Natural killer cell treated with Interleukin-12 subunit alpha and Interleukin-12 subunit beta and Interleukin-15 and Interleukin-18, amount 100 ng/mL, for 72 hours (primary cell): ENCODE results near the gene UBQLNL. TPM values are rescaled to one million over a fixed set of nuclear protein-coding genes. Genes with fewer than 3 reads are reported as not detected.
A peak's percentile ranks its signal among the peaks of the same experiment; 100 is the strongest.

Source experiments
- ATAC-seq, 2 donors: fragments of 150-1000 bp; cut with Tn5 transposase in 1 of 2; sonication (Bioruptor Pico), chemical (Tn5 transposase) in 1 of 2; 2 replicates each; pipeline ENCODE4 v1.10.0; 2021
- DNase-seq: peaks from one replicate; pipeline ENCODE4 v3.0.0; 2022; ENCODE audit warnings: low spot score
- H3K27ac Mint-ChIP-seq, 2 donors: 1 replicate in 1 of 2; 2 replicates in 1 of 2; pipeline ENCODE4 v1.8.0; 2022; ENCODE audit warnings: mixed read lengths in 2 of 2, mild to moderate bottlenecking in 1 of 2, moderate library complexity in 1 of 2
- H3K27me3 Mint-ChIP-seq, 2 donors: 1 replicate in 1 of 2; 2 replicates in 1 of 2; pipeline ENCODE4 v1.8.0; 2022; ENCODE audit warnings: mixed read lengths in 2 of 2
- H3K36me3 Mint-ChIP-seq: one replicate; pipeline ENCODE4 v1.8.0; 2022; ENCODE audit warnings: mixed read lengths
- H3K4me1 Mint-ChIP-seq, 2 donors: 1 replicate in 1 of 2; 2 replicates in 1 of 2; pipeline ENCODE4 v1.8.0; 2022; ENCODE audit warnings: low read depth in 2 of 2, mixed read lengths in 2 of 2, mild to moderate bottlenecking in 1 of 2
- H3K4me3 Mint-ChIP-seq: one replicate; pipeline ENCODE4 v1.8.0; 2022; ENCODE audit warnings: mixed read lengths
- H3K9me3 Mint-ChIP-seq: 2 replicates; pipeline ENCODE4 v1.8.0; 2022; ENCODE audit warnings: mixed read lengths
- total RNA-seq, 2 donors: library from RNA; stranded (reverse); gene quantifications; one replicate each; pipeline ENCODE4 v1.2.3, GENCODE V29; 2022

UBQLNL gene
- total RNA-seq, 2 donors from 2014 or later, result 0.17 TPM; not detected in 1

DNA sequence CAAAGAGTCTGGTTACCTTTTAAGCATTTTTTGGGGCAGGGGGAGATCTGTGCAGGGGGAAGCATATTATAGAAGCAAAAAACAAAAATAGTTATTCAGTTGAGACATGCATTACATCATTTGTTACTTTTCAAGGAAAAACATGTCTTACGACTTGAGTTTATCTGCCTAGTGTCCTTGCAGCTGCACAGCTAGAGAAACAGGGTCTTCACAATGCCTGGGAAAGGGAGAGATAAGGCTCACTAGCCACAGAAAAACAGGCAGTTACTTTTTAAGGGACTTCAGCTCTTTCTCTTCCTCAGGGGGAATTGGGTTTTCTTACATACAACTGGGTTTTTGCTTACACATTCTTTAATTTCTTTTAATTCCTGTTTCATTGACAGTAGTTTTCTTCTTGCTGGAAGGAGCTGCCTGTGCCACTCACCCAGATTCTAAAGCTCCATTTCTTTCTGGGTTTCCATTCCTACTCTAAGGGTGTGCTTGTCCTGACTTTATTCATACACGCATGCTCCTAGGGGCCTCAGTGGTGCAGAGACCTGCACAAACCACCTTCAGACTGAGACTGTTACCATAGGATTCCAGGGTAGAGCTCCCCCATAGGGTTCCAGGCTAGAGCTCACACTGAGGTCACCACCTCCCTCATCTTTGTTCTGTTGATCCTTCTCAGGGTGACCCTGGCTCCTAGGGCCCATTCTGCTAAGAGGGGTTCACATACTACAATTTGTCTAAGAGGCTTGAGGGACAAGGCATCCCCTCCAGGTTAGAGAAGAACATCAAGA is 14.7 kb upstream of the UBQLNL start:
- no peaks in the 10 kb centered on the region for H3K36me3 Mint-ChIP-seq
- DNase-seq (no peak), ATAC-seq (peak in 1 of 2 donors; percentile 37)
- no peaks in the 10 kb centered on the region for H3K4me1 Mint-ChIP-seq
- H3K9me3 Mint-ChIP-seq, result no peaks in the 10 kb centered on the region
- H3K4me3 Mint-ChIP-seq, result no peak overlapping the region
- no peak overlapping the region for H3K27ac Mint-ChIP-seq
- H3K27me3 Mint-ChIP-seq, result peaks cover 5 to 9% of the 10 kb centered on the region in 2 donors

DNA sequence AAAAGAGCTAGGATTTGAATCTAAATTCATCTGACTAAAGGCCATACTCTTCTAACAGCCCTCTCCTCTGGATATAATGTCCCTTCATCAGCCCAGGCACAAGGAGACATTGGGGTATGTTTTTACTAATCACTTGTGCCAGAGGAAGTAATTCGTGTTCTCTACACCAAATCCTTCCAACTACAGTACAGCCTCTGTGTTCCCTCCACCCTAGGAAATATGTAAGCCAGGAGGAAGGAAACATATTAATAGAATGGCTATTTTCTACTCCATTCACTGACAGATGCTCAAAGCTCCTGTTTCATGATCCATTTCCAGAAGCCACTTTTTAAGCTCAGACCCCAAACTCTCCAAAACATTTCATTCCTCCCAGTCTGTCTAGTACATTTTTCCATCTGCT is 12.0 kb upstream of the UBQLNL start:
- DNase-seq, result no peak
- H3K27ac Mint-ChIP-seq, result no peak overlapping the region
- H3K36me3 Mint-ChIP-seq, result no peaks in the 10 kb centered on the region
- H3K27me3 Mint-ChIP-seq, result peaks cover 5 to 18% of the 10 kb centered on the region in 2 donors
- H3K4me3 Mint-ChIP-seq, result no peak overlapping the region
- no peaks in the 10 kb centered on the region for H3K4me1 Mint-ChIP-seq
- no peak for ATAC-seq
- H3K9me3 Mint-ChIP-seq, result no peaks in the 10 kb centered on the region

DNA sequence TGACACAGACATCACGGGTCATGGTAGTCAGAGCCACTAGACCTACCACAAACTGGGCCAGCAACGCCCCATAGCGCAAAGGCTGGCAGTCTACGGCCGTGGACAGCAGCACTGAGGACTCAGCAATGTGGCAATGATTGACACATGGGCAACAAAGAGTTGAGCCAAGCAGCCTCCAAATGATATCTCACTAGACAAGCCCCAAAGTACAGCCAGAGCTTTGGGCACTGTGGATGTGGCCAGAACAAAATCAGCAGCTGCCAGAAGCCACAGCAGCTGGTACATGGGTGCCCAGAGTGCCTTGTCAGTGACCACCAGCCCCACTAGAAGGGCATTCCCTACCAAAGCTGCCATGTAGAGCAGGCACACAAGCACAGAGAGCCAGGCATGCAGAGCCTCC is 11.2 kb upstream of the UBQLNL start:
- Mint-ChIP-seq H3K36me3 (no peaks in the 10 kb centered on the region), H3K4me3 (no peak overlapping the region), H3K27me3 (peaks cover 5 to 18% of the 10 kb centered on the region in 2 donors), H3K9me3 (no peaks in the 10 kb centered on the region), H3K4me1 (no peaks in the 10 kb centered on the region), H3K27ac (no peak overlapping the region)
- ATAC-seq, result peak; percentile 13 to 49
- no peak for DNase-seq

DNA sequence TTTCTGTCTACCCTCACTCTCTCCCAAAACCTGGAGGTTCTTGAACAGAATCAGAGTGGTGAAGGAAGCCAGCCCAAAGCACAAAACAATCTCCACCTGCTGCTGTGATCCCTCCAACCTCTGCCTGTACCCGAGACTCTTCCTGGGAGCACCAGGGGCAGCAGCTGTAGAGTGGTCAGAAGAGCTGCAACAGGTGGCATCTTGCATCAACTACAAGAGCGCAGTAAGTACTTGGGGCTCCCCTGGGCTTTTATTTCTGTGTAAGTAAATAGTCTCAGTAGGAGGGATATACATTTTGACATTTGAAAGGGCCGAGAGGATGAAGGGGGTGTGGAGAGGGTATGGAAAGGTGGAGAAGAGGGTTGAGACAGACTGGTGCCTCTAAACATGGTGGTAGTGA is 8.3 kb upstream of the UBQLNL start:
- H3K9me3 Mint-ChIP-seq, result no peaks in the 10 kb centered on the region
- DNase-seq, result no peak
- H3K27me3 Mint-ChIP-seq, result peaks cover 5 to 9% of the 10 kb centered on the region in 2 donors
- H3K36me3 Mint-ChIP-seq, result no peaks in the 10 kb centered on the region
- H3K4me1 Mint-ChIP-seq, result no peaks in the 10 kb centered on the region
- H3K4me3 Mint-ChIP-seq, result no peak overlapping the region
- no peak for ATAC-seq
- no peak overlapping the region for H3K27ac Mint-ChIP-seq

DNA sequence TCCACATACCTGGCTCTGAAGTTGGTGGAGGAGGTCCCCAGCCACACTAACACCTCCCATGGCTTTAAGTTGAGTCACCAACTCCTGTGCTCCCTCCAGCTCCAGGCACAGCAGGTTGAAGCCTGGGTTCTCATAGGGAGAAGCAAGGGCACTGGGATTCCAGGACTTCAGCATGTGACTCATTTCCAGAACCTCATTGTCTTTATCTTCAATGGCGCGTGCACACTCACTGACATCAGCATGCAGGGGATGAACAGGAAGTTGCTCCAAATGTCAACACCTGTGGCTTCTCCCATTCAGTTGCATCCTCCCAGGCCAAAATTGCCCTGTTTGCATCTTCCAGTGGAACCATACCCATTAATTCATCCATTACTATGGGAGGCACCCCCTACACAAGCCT is 5.8 kb upstream of the UBQLNL start:
- DNase-seq (no peak), ATAC-seq (no peak)
- H3K4me1 Mint-ChIP-seq, result no peaks in the 10 kb centered on the region
- no peaks in the 10 kb centered on the region for H3K36me3 Mint-ChIP-seq
- H3K27me3 Mint-ChIP-seq, result peaks cover 0 to 9% of the 10 kb centered on the region in 2 donors
- H3K9me3 Mint-ChIP-seq, result no peaks in the 10 kb centered on the region
- H3K4me3 Mint-ChIP-seq, result no peak overlapping the region
- no peak overlapping the region for H3K27ac Mint-ChIP-seq

DNA sequence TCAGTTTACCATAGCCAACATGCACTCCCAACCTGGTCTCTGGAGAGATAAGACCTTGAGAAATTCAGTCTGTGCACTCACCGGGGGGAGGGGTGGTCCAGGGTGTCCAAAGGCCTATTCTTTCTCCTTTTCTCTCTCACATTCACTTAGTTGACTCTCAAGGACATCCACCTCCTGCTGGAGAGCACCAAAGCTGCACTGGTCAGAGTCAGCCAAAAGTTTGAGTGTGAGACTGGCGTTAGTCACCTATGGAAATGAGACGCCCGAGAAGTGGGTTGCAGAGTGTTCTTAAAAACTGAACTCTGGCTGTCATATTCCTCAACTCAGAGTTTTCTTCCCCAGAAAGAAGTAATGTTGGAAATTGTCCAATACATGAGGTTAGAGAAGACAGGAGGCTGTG is 5.0 kb upstream of the UBQLNL start:
- Mint-ChIP-seq H3K9me3 (no peaks in the 10 kb centered on the region), H3K4me3 (no peak overlapping the region), H3K27ac (no peak overlapping the region), H3K4me1 (no peaks in the 10 kb centered on the region), H3K27me3 (peaks cover 0 to 9% of the 10 kb centered on the region in 2 donors), H3K36me3 (no peaks in the 10 kb centered on the region)
- DNase-seq (no peak), ATAC-seq (no peak)

DNA sequence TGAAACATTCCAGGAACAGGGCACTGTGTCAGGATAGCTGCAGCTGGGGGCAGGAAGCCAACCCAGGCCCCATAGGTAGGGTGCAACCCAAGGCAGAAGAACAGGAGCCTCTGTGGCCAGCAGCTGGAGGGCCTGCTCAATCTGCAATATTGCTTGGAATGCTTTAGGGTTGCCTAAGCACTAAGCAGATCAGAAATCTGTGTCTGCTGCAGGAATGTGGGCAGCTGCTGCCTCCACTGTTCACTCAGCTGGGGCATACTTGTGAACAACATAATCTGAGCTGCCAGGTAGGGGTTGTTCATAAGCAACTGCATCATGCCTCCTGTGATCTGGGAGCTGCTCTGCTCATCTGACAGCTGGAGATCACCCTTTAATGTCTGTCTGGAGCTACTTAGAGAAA is 1.7 kb downstream of the UBQLNL start:
- no peaks in the 10 kb centered on the region for H3K9me3 Mint-ChIP-seq
- no peak overlapping the region for H3K4me3 Mint-ChIP-seq
- H3K4me1 Mint-ChIP-seq, result no peaks in the 10 kb centered on the region
- DNase-seq (no peak), ATAC-seq (no peak)
- H3K27ac Mint-ChIP-seq, result no peak overlapping the region
- no peaks in the 10 kb centered on the region for H3K36me3 Mint-ChIP-seq
- peaks cover 11 to 20% of the 10 kb centered on the region in 2 donors for H3K27me3 Mint-ChIP-seq

DNA sequence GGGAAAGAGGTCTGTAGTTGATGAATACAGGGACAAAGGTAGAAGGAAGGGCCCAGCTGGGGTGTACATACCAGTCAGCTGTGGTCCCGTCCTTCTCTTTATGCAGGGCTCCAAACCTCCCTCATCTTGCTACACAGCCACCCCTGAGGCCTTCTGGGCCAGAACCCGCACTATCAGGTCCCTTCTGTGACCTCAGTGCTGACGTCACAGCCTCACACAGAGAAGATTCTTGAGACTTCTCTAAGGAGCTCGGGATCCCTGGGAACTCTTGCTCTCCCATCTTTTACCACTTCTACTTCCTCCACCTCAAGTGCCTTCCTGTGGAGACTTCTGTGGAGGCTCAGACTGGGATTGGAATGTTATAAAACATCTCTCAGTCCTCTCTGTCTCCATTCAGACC is 6.7 kb downstream of the UBQLNL start, which contains the start of gene UBQLN3:
Gene UBQLN3, minus strand, starts transcription at position 155 of the 400 bp plus-strand sequence. CDS start 399 bp downstream, outside the sequence.
- H3K36me3 Mint-ChIP-seq, result no peaks in the 10 kb centered on the region
- DNase-seq (no peak), ATAC-seq (no peak)
- H3K4me1 Mint-ChIP-seq, result no peaks in the 10 kb centered on the region
- no peak within 1 kb of the TSS for H3K4me3 Mint-ChIP-seq
- H3K27me3 Mint-ChIP-seq, result peaks cover 9 to 28% of the 10 kb centered on the region in 2 donors
- no peaks in the 10 kb centered on the region for H3K9me3 Mint-ChIP-seq
- H3K27ac Mint-ChIP-seq, result no peak within 1 kb of the TSS

DNA sequence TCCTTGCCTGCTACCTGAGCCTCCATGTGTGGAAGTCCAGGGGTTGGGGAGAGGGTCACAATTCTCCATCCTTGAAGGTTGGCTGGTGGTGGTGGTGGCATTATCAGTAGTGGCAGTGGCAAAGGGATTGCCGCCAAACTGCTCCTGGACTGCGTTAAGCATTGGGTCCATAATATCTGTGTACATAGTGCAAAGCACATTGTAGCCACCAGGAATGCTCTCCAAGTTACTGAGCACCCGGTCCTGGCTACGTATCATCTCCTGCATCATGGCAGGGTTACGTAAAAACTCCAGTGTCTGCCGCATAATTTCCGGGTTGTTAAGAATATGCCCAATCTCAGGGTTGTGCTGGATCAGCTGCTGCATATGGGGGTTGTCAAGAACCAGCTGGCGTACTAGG is 7.9 kb downstream of the UBQLNL start:
- ATAC-seq (no peak), DNase-seq (no peak)
- Mint-ChIP-seq H3K27me3 (peaks cover 9 to 28% of the 10 kb centered on the region in 2 donors), H3K36me3 (no peaks in the 10 kb centered on the region), H3K4me3 (no peak overlapping the region), H3K9me3 (no peaks in the 10 kb centered on the region), H3K27ac (no peak overlapping the region), H3K4me1 (no peaks in the 10 kb centered on the region)

DNA sequence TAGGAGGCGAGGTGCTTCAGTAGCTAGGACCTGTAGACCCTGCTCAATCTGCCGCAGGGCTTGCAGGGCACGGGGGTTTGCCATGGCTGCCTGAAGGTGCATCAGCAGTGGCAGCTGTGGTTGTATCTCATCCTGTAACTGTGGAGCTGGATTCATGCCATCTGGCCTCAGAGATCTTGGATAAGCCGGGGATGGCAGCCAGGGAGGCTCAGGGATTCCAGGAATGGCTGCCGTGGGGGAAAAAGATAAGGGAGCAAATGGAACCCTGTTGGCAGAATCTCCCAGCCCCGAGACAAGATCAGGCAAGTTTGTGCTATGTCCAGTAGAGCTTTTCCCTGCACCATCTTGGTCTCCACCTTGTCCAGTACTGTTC is 8.6 kb downstream of the UBQLNL start:
- Mint-ChIP-seq H3K36me3 (no peaks in the 10 kb centered on the region), H3K9me3 (no peaks in the 10 kb centered on the region), H3K27me3 (peaks cover 9 to 23% of the 10 kb centered on the region in 2 donors), H3K27ac (no peak overlapping the region), H3K4me3 (no peak overlapping the region), H3K4me1 (no peaks in the 10 kb centered on the region)
- ATAC-seq (no peak), DNase-seq (no peak)

DNA sequence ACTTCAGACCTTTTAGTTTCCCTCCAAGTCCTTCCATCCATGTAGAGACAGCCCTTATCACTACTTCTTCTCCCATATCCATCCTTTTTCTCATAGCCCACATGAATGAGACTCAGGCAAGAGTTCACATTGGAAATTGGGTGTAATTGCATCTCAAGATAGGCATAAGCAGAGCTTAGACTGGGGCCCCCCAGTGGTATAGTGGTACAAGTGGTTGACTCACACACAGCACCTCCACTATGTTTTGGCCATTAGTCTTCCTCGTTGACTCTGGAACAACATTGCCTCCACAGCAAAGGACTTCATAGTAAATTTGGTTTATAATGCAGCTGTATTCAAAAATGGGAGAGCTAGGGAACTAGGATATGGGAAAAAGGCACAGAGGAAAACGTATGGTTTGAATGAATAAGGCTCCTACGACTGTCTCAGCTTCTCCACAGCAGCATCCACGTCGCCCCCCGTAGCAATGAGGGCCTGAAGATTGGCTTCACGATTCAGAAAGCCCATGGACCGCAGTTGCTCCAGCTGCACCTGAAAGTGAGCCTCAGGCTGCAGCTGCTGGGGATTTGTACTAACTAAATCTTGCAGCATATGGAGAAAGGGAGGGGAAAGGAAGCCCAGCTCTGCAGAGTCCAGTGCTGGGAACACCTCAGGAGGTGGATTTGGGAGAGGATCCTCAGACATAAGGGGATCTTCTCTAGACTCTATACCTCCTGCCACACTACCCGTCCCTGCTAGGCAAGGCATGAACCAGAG is 9.1 kb downstream of the UBQLNL start:
- H3K27me3 Mint-ChIP-seq, result peaks cover 12 to 26% of the 10 kb centered on the region in 2 donors
- ATAC-seq, result no peak
- no peak overlapping the region for H3K27ac Mint-ChIP-seq

DNA sequence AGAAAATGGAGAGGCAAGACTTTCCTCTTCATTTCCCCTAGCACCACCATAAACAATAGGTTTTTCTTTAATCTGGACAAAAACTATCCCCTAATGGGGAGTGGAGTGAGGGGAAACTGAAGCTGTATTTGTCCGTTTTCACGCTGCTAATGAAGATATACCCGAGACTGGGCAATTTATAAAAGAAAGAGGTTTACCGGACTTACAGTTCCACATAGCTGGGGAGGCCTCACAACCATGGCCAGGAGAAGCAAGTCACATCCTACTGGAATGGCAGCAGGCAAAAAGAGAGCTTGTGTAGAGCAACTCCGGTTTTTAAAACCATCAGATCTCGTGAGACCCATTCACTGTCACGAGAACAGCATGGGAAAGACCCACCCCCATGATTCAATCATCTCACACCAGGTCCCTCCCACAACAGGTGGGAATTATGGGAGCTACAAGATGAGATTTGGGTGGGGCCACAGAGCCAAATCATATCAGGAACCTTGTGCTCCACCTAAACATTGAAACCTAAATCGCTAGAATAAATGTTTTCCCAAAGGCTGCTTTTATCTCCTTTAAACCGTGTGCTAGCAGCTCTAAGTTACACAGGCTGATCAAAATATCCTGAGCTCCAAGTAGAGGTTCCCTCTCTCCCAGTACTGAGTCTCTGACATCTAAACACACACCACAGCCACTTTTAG is 11.0 kb downstream of the UBQLNL start:
- ATAC-seq, result no peak
- no peaks in the 10 kb centered on the region for H3K9me3 Mint-ChIP-seq
- DNase-seq, result no peak
- no peaks in the 10 kb centered on the region for H3K4me1 Mint-ChIP-seq
- no peak overlapping the region for H3K4me3 Mint-ChIP-seq
- no peaks in the 10 kb centered on the region for H3K36me3 Mint-ChIP-seq
- H3K27ac Mint-ChIP-seq, result no peak overlapping the region
- peaks cover 11 to 28% of the 10 kb centered on the region in 2 donors for H3K27me3 Mint-ChIP-seq

More for the DNA sequence above, 9.1 kb downstream of the UBQLNL start:
- no peak for DNase-seq
- Mint-ChIP-seq H3K4me1 (no peaks in the 10 kb centered on the region), H3K9me3 (no peaks in the 10 kb centered on the region), H3K36me3 (no peaks in the 10 kb centered on the region), H3K4me3 (no peak overlapping the region)

DNA sequence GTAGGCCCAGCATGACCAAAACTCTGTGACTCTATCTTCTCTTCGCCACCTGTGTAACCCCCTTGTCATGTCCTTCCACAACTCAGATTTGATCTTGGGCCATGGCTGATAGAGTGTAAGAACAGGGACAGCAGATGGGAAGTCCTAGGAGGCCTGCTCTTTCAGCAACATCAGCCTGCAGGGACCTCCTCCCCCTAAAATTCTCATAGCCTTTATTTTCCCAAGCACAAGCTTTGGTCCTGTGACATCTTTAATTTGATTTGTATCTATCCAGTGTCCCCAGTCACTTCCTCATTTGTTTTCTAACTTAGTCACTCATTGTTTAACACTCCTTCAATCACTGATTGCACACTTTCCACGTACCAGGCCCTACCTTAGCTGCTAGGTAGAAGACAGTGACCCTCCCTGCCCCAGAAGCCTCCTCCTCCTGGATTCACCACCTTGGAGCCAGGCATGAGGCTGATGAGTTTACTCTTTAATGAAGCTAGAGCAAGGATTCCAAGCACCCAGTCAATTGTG is 12.0 kb downstream of the UBQLNL start:
- no peaks in the 10 kb centered on the region for H3K9me3 Mint-ChIP-seq
- no peak overlapping the region for H3K4me3 Mint-ChIP-seq
- DNase-seq (no peak), ATAC-seq (no peak)
- H3K27ac Mint-ChIP-seq, result no peak overlapping the region
- H3K27me3 Mint-ChIP-seq, result peaks cover 10 to 24% of the 10 kb centered on the region in 2 donors
- H3K36me3 Mint-ChIP-seq, result no peaks in the 10 kb centered on the region
- H3K4me1 Mint-ChIP-seq, result no peaks in the 10 kb centered on the region

DNA sequence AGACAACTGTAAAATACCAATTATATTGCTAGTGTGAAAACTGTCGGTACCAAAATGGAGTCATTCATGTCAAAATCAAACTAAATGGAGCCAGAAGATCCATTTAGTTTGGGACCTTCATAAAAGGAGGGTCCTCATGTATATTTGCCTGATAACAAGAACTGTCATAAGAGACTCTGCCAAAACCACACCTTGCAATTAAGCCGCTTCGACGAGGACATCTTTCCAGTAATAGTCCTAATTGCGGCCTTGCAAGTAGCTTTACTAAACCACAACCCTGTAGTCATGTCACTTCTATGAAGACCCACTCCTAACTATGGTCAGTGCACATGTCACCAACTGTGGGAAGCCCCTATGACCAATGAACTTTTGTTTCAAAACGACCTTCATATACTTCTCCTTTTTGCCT is 16.1 kb downstream of the UBQLNL start:
- Mint-ChIP-seq H3K4me1 (no peaks in the 10 kb centered on the region), H3K4me3 (no peak overlapping the region), H3K36me3 (no peaks in the 10 kb centered on the region), H3K27ac (no peak overlapping the region), H3K27me3 (peaks cover 8 to 24% of the 10 kb centered on the region in 2 donors), H3K9me3 (no peaks in the 10 kb centered on the region)
- no peak for DNase-seq
- ATAC-seq, result no peak
